ENCODE measurements around the gene OTOA. TPM values are rescaled to one million over a fixed set of nuclear protein-coding genes. Genes with fewer than 3 reads are reported as not detected.
"Not testable (repeated sequence)": the region's sequence is repeated elsewhere in the genome, so short reads cannot be mapped to it uniquely, and the experiment has no call there.

OTOA gene
- total RNA-seq, 2 donors from 2014 or later, result 0.26 TPM; not detected in 1

DNA sequence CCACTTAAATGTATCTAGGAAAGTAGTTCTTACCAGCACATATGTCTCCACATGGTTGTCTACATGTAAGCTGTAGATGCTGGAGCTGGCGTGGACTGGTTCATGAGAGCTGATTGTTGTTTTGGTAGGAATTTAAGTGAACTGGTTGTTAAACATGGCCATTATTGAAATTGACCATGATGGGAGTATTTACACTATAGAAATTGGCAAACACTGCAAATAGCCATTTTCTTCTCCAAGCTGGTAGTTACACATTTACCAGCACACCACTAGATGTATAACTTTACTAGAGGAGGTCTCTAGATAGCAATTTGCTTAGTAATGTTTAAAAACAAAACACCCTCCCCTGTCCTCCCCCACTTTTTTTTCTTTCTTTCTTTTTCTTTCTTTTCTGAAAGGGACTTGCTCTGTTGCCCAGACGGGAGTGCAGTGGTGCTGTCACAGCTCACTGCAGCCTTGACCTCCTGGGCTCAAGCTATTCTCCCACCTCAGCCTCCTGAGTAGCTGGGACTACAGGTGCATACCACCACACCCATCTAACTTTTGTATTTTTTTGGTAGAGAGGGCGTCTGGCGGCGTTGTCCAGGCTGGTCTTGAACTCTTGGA is 35.5 kb upstream of the OTOA start:
- no peaks in the 10 kb centered on the region for H3K4me1 ChIP-seq
- DNase-seq (no peak), ATAC-seq (no peak)
- H3K4me3 ChIP-seq, result no peak overlapping the region
- no peaks in the 10 kb centered on the region for H3K27me3 ChIP-seq
- no peak for TF ChIP-seq POLR2A (IDR thresholded peaks at IDR 0.05)
- TF ChIP-seq, protein P1, sequence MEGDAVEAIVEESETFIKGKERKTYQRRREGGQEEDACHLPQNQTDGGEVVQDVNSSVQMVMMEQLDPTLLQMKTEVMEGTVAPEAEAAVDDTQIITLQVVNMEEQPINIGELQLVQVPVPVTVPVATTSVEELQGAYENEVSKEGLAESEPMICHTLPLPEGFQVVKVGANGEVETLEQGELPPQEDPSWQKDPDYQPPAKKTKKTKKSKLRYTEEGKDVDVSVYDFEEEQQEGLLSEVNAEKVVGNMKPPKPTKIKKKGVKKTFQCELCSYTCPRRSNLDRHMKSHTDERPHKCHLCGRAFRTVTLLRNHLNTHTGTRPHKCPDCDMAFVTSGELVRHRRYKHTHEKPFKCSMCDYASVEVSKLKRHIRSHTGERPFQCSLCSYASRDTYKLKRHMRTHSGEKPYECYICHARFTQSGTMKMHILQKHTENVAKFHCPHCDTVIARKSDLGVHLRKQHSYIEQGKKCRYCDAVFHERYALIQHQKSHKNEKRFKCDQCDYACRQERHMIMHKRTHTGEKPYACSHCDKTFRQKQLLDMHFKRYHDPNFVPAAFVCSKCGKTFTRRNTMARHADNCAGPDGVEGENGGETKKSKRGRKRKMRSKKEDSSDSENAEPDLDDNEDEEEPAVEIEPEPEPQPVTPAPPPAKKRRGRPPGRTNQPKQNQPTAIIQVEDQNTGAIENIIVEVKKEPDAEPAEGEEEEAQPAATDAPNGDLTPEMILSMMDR (IDR thresholded peaks at IDR 0.05), result no peak
- intact Hi-C loops (cut with DNase I), result no loop called here
- H3K9me3 ChIP-seq, result no peaks in the 10 kb centered on the region
- no peaks in the 10 kb centered on the region for H3K36me3 ChIP-seq (replicated peaks in 1 of 2; ENCODE audit: insufficient read depth in 1 of 2, low read depth in 2 of 2)
- no peak overlapping the region for H3K27ac ChIP-seq
- 93 to 94% methylated on average over 5 of the region's 5 CpGs for WGBS, 2 donors

DNA sequence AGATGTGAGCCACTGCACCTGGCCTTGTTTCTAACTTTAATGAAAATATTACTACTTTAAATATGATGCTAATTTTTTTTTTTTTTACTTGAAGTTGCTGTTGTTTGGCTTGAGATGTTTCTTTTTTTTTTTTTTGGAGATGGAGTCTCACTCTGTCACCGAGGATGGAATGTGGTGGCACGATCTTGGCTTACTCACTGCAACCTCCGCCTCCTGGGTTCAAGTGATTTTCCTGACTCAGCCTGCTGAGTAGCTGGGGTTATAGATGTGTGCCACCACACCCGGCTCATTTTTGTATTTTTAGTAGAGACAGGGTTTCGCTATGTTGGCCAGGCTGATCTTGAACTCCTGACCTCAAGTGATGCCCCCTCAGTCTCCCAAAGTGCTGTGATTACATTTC is 35.0 kb upstream of the OTOA start:
- WGBS, 2 donors, result 97 to 99% methylated on average over 5 of the region's 5 CpGs
- no peaks in the 10 kb centered on the region for H3K27me3 ChIP-seq
- H3K4me1 ChIP-seq, result no peaks in the 10 kb centered on the region
- no peaks in the 10 kb centered on the region for H3K36me3 ChIP-seq (replicated peaks in 1 of 2; ENCODE audit: insufficient read depth in 1 of 2, low read depth in 2 of 2)
- no peak overlapping the region for H3K4me3 ChIP-seq
- no peak overlapping the region for H3K27ac ChIP-seq
- intact Hi-C loops (cut with DNase I), result no loop called here
- TF ChIP-seq, protein P1 (IDR thresholded peaks at IDR 0.05), result no peak
- TF ChIP-seq POLR2A (IDR thresholded peaks at IDR 0.05), result no peak
- DNase-seq (no peak), ATAC-seq (no peak)
- no peaks in the 10 kb centered on the region for H3K9me3 ChIP-seq

DNA sequence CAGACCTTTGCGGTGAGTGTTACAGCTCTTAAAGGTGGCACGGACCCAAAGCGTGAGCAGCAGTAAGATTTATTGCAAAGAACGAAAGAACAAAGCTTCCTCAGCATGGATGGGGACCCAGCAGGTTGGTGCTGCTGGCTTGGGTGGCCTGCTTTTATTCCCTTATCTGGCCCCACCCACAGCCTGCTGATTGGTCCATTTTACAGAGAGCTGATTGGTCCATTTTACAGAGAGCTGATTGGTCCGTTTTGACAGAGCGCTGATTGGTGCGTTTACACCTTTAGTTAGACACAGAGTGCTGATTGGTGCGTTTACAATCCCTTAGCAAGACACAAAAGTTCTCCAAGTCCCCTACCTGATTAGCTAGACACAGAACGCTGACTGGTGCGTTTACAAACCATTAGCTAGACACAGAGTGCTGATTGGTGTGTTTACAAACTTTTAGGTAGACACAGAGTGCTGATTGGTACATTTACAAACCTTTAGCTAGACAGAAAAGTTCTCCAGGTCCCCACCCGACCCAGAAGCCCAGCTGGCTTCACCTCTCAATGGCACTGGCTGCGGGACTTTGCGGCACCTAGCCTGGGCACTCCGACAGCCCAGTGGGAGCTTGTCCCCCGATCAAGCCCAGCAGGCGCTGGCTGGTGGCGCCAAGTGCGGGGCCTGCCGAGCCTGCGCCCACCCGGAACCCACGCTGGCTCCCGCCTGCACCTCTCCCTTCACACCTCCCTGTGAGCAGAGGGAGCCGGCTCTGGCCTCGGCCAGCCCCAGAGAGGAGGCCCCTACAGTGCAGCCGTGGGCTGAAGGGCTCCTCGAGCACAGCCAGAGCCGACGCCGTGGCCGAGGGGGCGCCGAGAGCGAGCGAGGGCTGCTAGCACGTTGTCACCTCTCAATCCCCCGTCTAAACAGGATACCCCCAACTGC is 33.9 kb upstream of the OTOA start:
- intact Hi-C loops (cut with DNase I); H3K27me3 ChIP-seq; H3K27ac ChIP-seq; H3K4me3 ChIP-seq; ATAC-seq; H3K36me3 ChIP-seq (replicated peaks in 1 of 2; ENCODE audit: insufficient read depth in 1 of 2, low read depth in 2 of 2); DNase-seq; H3K4me1 ChIP-seq; H3K9me3 ChIP-seq: not testable (repeated sequence)
- WGBS, 2 donors, result 94 to 98% methylated on average over 17 to 33 of the region's 37 CpGs

DNA sequence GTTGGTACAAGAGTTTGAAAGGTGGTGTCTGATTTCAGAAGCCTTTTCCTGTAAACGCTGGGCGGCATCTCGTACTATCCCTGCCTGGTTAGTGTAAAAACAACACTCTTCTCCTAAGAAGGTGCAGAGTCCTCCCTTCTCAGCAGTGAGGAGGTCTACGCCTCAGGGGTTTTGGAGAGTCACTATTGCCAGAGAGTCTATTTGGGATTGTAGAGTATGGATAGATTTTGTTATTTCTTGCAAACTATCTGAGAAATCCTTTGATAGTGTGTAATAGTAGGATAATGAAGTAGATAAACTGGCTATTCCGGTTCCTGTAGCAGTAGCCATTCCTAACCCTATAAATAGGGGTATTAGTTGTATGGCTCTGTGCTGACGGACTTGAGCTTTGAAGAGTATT is 32.9 kb upstream of the OTOA start:
- H3K4me3 ChIP-seq; H3K9me3 ChIP-seq; H3K27ac ChIP-seq; H3K36me3 ChIP-seq (replicated peaks in 1 of 2; ENCODE audit: insufficient read depth in 1 of 2, low read depth in 2 of 2); DNase-seq; intact Hi-C loops (cut with DNase I); H3K4me1 ChIP-seq; ATAC-seq; H3K27me3 ChIP-seq: not testable (repeated sequence)
- WGBS, 2 donors, result 71 to 74% methylated on average over 6 of the region's 6 CpGs

DNA sequence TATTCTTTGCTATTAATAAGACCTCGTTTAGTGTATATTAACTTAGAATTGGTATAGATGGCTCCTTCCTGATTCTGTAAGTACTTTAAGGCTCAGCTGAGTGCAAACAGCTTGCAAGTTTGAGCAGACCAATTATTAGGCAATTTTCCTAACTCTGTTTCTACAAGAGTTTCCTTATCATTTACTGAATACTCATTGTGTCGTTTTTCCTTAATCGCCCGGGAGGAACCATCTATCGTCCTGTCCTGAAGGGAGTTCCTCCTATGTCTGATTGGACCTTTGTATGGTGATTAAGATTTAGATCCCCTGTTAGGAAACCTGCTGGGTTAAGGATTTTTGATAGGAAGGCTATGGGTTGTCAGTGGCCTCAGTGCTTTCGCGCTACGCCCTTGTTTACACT is 32.4 kb upstream of the OTOA start:
- DNase-seq; H3K27ac ChIP-seq; H3K4me1 ChIP-seq; intact Hi-C loops (cut with DNase I); H3K4me3 ChIP-seq; H3K9me3 ChIP-seq; H3K36me3 ChIP-seq (replicated peaks in 1 of 2; ENCODE audit: insufficient read depth in 1 of 2, low read depth in 2 of 2); H3K27me3 ChIP-seq; ATAC-seq: not testable (repeated sequence)
- 73 to 86% methylated on average over 8 of the region's 8 CpGs for WGBS, 2 donors

DNA sequence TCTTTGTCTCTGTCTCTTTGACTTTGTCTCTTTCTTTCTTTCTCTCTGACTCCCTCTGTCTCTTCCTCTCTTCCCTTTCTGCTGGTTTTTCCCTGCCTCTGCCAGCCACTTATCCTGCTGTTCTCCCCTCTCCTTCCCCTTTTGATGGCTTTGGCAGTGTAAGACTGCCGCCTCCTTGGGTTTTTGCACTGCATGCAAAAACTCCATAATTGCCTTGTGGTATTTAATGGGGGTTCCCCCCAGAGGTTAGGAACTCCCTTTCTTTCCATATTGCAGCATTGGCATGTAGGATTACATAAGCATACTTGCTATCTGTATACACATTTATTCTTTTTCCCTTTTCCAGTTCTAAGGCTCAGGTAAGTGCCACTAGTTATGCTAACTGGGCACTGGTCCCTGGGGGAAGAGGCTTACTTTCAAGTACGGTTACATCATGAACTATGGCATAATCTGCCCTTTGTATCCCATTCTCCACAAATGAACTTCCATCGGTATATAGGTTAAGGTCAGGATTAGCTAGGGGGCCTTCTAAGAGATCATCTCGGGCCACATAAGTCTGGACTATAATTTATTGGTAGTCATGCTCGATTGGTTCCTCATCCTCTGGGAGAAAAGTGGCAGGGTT is 31.7 kb upstream of the OTOA start:
- H3K27me3 ChIP-seq; ATAC-seq; H3K36me3 ChIP-seq (replicated peaks in 1 of 2; ENCODE audit: insufficient read depth in 1 of 2, low read depth in 2 of 2); H3K9me3 ChIP-seq; intact Hi-C loops (cut with DNase I); H3K4me3 ChIP-seq; H3K4me1 ChIP-seq; H3K27ac ChIP-seq: not testable (repeated sequence)
- DNase-seq, result peak in 1 of 4 donors; percentile 20
- 86 to 92% methylated on average over 5 of the region's 5 CpGs for WGBS, 2 donors

Measured in body of pancreas (tissue), 4 donors.